Measurements from ENCODE around the gene SPC24.
"Not testable (repeated sequence)": the region's sequence is repeated elsewhere in the genome, so short reads cannot be mapped to it uniquely, and the experiment has no call there.

Gene SPC24

GRCh38 chr19:11102944-11103343 is 52.6 kb downstream of the SPC24 start:
- H3K36me3 ChIP-seq (ENCODE audit: insufficient read depth, low read length), result peaks cover 97% of the 10 kb centered on the region
- no peak overlapping the region for H3K27ac ChIP-seq (ENCODE audit: low read depth, low read length)
- no peaks in the 10 kb centered on the region for H3K27me3 ChIP-seq (ENCODE audit: insufficient read depth, low read length)
- H3K4me3 ChIP-seq (ENCODE audit: low read length), result no peak overlapping the region
- no peaks in the 10 kb centered on the region for H3K9me3 ChIP-seq (ENCODE audit: insufficient read depth, low read depth, low read length)
- H3K4me1 ChIP-seq (ENCODE audit: insufficient read depth, low read length), result no peaks in the 10 kb centered on the region
- 96% methylated on average over 16 of the region's 16 CpGs for WGBS
- no peak overlapping the region for H3K9ac ChIP-seq (ENCODE audit: low read depth, low read length)

DNA sequence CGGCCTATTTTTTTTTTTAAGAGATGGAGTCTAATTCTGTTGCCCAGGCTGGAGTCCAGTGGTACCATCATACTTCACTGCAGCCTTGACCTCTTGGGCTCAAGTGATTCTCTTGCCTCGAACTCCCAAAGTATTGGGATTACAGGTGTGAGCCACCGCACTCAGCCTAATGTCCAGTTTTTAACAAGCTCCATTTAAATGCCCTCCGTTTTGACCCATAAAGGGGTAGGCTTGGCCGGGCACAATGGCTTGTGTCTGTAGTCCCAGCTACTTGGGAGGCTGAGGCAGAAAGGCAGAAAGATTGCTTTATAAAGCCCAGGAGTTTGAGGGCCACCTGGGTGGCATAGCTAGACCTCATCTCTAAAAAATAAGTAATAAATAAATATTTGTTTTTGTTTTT is 54.5 kb downstream of the SPC24 start:
- Histone ChIP-seq H3K36me3 (ENCODE audit: insufficient read depth, low read length) (peaks cover 95% of the 10 kb centered on the region), H3K27ac (ENCODE audit: low read depth, low read length) (no peak overlapping the region)
- 97% methylated on average over 5 of the region's 5 CpGs for WGBS

DNA sequence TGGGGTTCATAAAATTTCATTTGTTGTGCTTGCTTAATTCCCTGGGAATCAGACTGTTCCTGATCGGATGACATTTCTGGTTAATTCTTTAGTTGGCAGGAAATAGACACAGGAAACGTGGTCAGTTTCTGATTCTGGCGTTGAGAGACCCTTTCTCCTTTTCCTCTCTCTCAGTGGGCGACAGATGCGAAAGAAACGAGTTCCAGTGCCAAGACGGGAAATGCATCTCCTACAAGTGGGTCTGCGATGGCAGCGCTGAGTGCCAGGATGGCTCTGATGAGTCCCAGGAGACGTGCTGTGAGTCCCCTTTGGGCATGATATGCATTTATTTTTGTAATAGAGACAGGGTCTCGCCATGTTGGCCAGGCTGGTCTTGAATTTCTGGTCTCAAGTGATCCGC is 55.5 kb downstream of the SPC24 start:
- no peaks in the 10 kb centered on the region for H3K9me3 ChIP-seq (ENCODE audit: insufficient read depth, low read depth, low read length)
- no peaks in the 10 kb centered on the region for H3K4me1 ChIP-seq (ENCODE audit: insufficient read depth, low read length)
- no peak overlapping the region for H3K9ac ChIP-seq (ENCODE audit: low read depth, low read length)
- no peaks in the 10 kb centered on the region for H3K27me3 ChIP-seq (ENCODE audit: insufficient read depth, low read length)
- 97% methylated on average over 12 of the region's 12 CpGs for WGBS
- H3K27ac ChIP-seq (ENCODE audit: low read depth, low read length), result no peak overlapping the region
- H3K36me3 ChIP-seq (ENCODE audit: insufficient read depth, low read length), result peaks cover 95% of the 10 kb centered on the region
- H3K4me3 ChIP-seq (ENCODE audit: low read length), result no peak overlapping the region

More for the DNA sequence above, 54.5 kb downstream of the SPC24 start:
- Histone ChIP-seq H3K4me1 (ENCODE audit: insufficient read depth, low read length) (no peaks in the 10 kb centered on the region), H3K9me3 (ENCODE audit: insufficient read depth, low read depth, low read length) (no peaks in the 10 kb centered on the region), H3K27me3 (ENCODE audit: insufficient read depth, low read length) (no peaks in the 10 kb centered on the region), H3K9ac (ENCODE audit: low read depth, low read length) (no peak overlapping the region), H3K4me3 (ENCODE audit: low read length) (no peak overlapping the region)

- Histone ChIP-seq H3K4me3 (ENCODE audit: low read length) (no peak overlapping the region), H3K9ac (ENCODE audit: low read depth, low read length) (no peak overlapping the region), H3K9me3 (ENCODE audit: insufficient read depth, low read depth, low read length) (no peaks in the 10 kb centered on the region), H3K36me3 (ENCODE audit: insufficient read depth, low read length) (peaks cover 95% of the 10 kb centered on the region), H3K4me1 (ENCODE audit: insufficient read depth, low read length) (no peaks in the 10 kb centered on the region; the same call in 1 of the 2 replicates), H3K27ac (ENCODE audit: low read depth, low read length) (no peak overlapping the region), H3K27me3 (ENCODE audit: insufficient read depth, low read length) (no peaks in the 10 kb centered on the region)
- no CpG with 5 or more reads among the region's 3 CpGs for WGBS
Measured at GRCh38 chr19:11098861-11099260, 56.7 kb downstream of the SPC24 start.

DNA sequence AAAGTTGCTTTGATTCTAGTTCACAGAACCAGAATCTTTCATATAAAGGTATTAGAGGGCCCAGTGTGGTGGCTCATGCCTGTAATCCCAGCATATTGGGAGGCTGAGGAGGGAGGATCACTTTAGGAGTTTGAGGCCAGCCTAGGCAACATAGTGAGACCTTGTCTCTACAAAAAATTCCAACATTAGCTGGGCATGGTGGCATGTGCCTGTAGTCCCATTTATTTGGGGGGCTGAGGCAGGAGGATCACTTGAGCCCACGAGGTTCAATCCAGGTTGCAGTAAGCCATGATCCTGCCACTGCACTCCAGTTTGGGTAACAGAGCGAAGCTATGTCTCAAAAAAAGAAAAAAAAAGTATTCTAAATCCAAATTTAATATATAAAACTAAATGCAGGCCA is 57.3 kb downstream of the SPC24 start:
- Histone ChIP-seq H3K36me3 (ENCODE audit: insufficient read depth, low read length) (peaks cover 95% of the 10 kb centered on the region), H3K4me1 (ENCODE audit: insufficient read depth, low read length) (no peaks in the 10 kb centered on the region; the same call in 1 of the 2 replicates), H3K27ac (ENCODE audit: low read depth, low read length) (no peak overlapping the region), H3K4me3 (ENCODE audit: low read length) (no peak overlapping the region), H3K9me3 (ENCODE audit: insufficient read depth, low read depth, low read length) (no peaks in the 10 kb centered on the region), H3K9ac (ENCODE audit: low read depth, low read length) (no peak overlapping the region), H3K27me3 (ENCODE audit: insufficient read depth, low read length) (no peaks in the 10 kb centered on the region)
- WGBS, result 100% methylated on average over 1 of the region's 2 CpGs

DNA sequence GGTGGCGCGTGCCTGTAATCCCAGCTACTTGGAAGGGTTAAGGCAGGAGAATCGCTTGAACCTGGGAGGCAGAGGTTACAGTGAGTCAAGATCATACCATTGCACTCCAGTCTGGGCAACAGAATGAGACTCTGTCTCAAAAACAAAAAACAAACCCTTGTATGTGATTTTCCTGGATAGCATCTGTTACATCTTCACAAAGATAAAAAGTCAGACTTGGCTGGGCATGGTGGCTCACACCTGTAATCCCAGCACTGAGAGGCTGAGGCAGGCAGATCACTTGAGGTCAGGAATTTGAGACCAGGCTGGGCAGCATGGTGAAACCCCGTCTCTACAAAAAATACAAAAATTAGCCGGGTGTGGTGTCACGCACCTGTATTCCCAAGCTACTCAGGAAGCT is 58.2 kb downstream of the SPC24 start:
- not testable (repeated sequence) for H3K4me1 ChIP-seq (ENCODE audit: insufficient read depth, low read length); H3K27me3 ChIP-seq (ENCODE audit: insufficient read depth, low read length); H3K4me3 ChIP-seq (ENCODE audit: low read length); H3K9me3 ChIP-seq (ENCODE audit: insufficient read depth, low read depth, low read length); H3K27ac ChIP-seq (ENCODE audit: low read depth, low read length); H3K9ac ChIP-seq (ENCODE audit: low read depth, low read length)
- peaks cover 95% of the 10 kb centered on the region for H3K36me3 ChIP-seq (ENCODE audit: insufficient read depth, low read length)
- WGBS, result 97% methylated on average over 6 of the region's 6 CpGs

DNA sequence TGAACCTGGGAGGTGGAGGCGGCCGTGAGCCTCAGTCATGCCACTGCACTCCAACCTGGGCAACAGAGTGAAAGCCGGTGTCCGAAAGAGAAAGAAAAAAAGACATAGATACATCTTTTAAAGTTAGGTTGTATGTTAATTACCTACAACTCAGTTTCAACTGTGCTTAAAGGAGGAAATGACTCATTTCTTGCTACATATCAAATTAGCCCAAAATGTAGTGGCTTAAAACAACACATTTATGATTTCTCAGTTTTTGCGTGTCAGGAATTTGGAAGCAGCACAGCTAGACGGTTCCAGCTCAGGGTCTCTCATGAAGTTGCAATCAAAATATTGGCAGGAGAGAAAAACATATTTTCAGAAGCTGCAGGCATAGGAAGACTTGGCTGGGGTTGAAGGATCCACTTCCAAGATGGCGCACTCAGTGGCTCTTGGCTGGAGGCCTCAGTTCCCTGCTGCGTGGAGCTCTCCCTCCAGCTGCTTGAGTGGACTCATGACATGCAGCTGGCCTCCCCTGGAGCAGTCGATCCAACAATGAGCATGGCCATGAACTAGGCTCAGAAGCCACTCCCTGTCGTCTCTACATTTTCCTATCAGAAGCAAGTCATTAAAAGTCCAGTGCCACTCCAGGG is 59.3 kb downstream of the SPC24 start:
- no peak overlapping the region for H3K27ac ChIP-seq (ENCODE audit: low read depth, low read length)

More for the DNA sequence above, 59.3 kb downstream of the SPC24 start:
- peaks cover 8% of the 10 kb centered on the region; the same call in 1 of the 2 replicates for H3K4me1 ChIP-seq (ENCODE audit: insufficient read depth, low read length)
- H3K27me3 ChIP-seq (ENCODE audit: insufficient read depth, low read length), result no peaks in the 10 kb centered on the region
- no peak overlapping the region for H3K4me3 ChIP-seq (ENCODE audit: low read length)
- H3K9me3 ChIP-seq (ENCODE audit: insufficient read depth, low read depth, low read length), result no peaks in the 10 kb centered on the region
- H3K36me3 ChIP-seq (ENCODE audit: insufficient read depth, low read length), result peaks cover 95% of the 10 kb centered on the region
- 93% methylated on average over 8 of the region's 10 CpGs for WGBS
- no peak overlapping the region for H3K9ac ChIP-seq (ENCODE audit: low read depth, low read length)

All from HUES64 (cell line).